CD4-positive, CD25-positive, alpha-beta regulatory T cell (primary cell): Measurements from ENCODE around the gene LRRC51. TPM values are rescaled to one million over a fixed set of nuclear protein-coding genes. Genes with fewer than 3 reads are reported as not detected.

Experiments used
- ATAC-seq, 2 donors: fragments of 150-1000 bp; cut with Tn5 transposase; one replicate each; pipeline ENCODE4 v1.10.0; 2021; ENCODE audit warnings: low read depth in 2 of 2, moderate number of reproducible peaks in 2 of 2, moderate library complexity in 1 of 2
- DNase-seq, 3 donors: peaks; one replicate each; pipeline versions ENCODE4 v3.0.0 to v3.0.0-alpha.2; 2012 to 2022; ENCODE audit warnings: mixed read lengths in 1 of 3
- H3K27ac ChIP-seq: one replicate; pipeline ENCODE4 v1.7.0; 2013; ENCODE audit warnings: mild to moderate bottlenecking, low read length; ENCODE audit not compliant: insufficient read depth, poor library complexity, severe bottlenecking
- H3K27me3 ChIP-seq: one replicate; pipeline ENCODE4 v1.7.0; 2013; ENCODE audit warnings: low read length; ENCODE audit not compliant: control insufficient read depth, insufficient read depth
- H3K36me3 ChIP-seq: one replicate; pipeline ENCODE4 v1.7.0; 2013; ENCODE audit warnings: mild to moderate bottlenecking, low read length, moderate library complexity; ENCODE audit not compliant: control insufficient read depth, insufficient read depth
- H3K4me1 ChIP-seq: 2 replicates; pipeline ENCODE4 v1.7.0; 2013; ENCODE audit warnings: mild to moderate bottlenecking, low read length; ENCODE audit not compliant: insufficient read depth, control insufficient read depth, poor library complexity, severe bottlenecking
- H3K4me3 ChIP-seq: one replicate; pipeline ENCODE4 v1.7.0; 2013; ENCODE audit warnings: low read depth, mild to moderate bottlenecking, low read length, moderate library complexity
- H3K9me3 ChIP-seq, 2 experiments: 1 replicate in 1 of 2; 2 replicates in 1 of 2; pipeline ENCODE4 v1.7.0; 2013; ENCODE audit warnings: low read length in 2 of 2, mild to moderate bottlenecking in 1 of 2, moderate library complexity in 1 of 2; ENCODE audit not compliant: control insufficient read depth in 2 of 2
- H3K27ac Mint-ChIP-seq, 3 donors: one replicate each; pipeline ENCODE4 v1.8.0; 2020 to 2022; ENCODE audit warnings: mild to moderate bottlenecking in 3 of 3, mixed read lengths in 3 of 3, moderate library complexity in 2 of 3
- H3K27me3 Mint-ChIP-seq: one replicate; pipeline ENCODE4 v1.8.0; 2022; ENCODE audit warnings: mild to moderate bottlenecking, mixed read lengths
- H3K36me3 Mint-ChIP-seq: one replicate; pipeline ENCODE4 v1.8.0; 2020; ENCODE audit warnings: mixed read lengths
- H3K4me1 Mint-ChIP-seq, 4 donors: one replicate each; pipeline ENCODE4 v1.8.0; 2020 to 2022; ENCODE audit warnings: mixed read lengths in 4 of 4, mild to moderate bottlenecking in 1 of 4
- H3K4me3 Mint-ChIP-seq, 4 donors: one replicate each; pipeline ENCODE4 v1.8.0; 2020 to 2022; ENCODE audit warnings: mild to moderate bottlenecking in 4 of 4, mixed read lengths in 4 of 4, moderate library complexity in 3 of 4
- H3K9me3 Mint-ChIP-seq, 7 donors: one replicate each; pipeline ENCODE4 v1.8.0; 2020 to 2022; ENCODE audit warnings: mixed read lengths in 7 of 7, mild to moderate bottlenecking in 3 of 7, moderate library complexity in 2 of 7
- polyA plus RNA-seq, 4 donors: library from polyadenylated mRNA; unstranded; fragments of 300-500 nt; fragmentation: Illumina TruSeq; gene quantifications; one replicate each; pipeline ENCODE4 v1.2.3, GENCODE V29; 2021
- total RNA-seq: library from RNA; stranded (reverse); gene quantifications from one replicate; pipeline ENCODE4 v1.2.3, GENCODE V29; 2022

The LRRC51 gene
- total and polyA plus RNA-seq, 5 donors from 2014 or later, result 1.5 to 9.4 (median 4.0) TPM

- Mint-ChIP-seq H3K27me3 (no peaks in the 10 kb centered on the region), H3K4me3 (no peak overlapping the region), H3K9me3 (no peaks in the 10 kb centered on the region), H3K4me1 (peaks cover 0 to 9% (median 3%) of the 10 kb centered on the region in 4 donors), H3K36me3 (peaks cover 14% of the 10 kb centered on the region), H3K27ac (no peak overlapping the region)
- Histone ChIP-seq H3K4me3 (no peak overlapping the region), H3K4me1 (no peaks in the 10 kb centered on the region), H3K9me3 (no peaks in the 10 kb centered on the region), H3K27ac (no peak overlapping the region), H3K36me3 (no peaks in the 10 kb centered on the region), H3K27me3 (no peaks in the 10 kb centered on the region)
- ATAC-seq, result no peak
- DNase-seq, result no peak
Measured at GRCh38 chr11:72061739-72062396, 18.8 kb upstream of the LRRC51 start.

- no peaks in the 10 kb centered on the region for H3K9me3 Mint-ChIP-seq
- no peaks in the 10 kb centered on the region for H3K27me3 Mint-ChIP-seq
- DNase-seq (no peak), ATAC-seq (no peak)
- no peaks in the 10 kb centered on the region for H3K9me3 ChIP-seq
- peaks cover 18 to 31% (median 29%) of the 10 kb centered on the region in 4 donors for H3K4me1 Mint-ChIP-seq
- H3K27ac Mint-ChIP-seq, result peak overlapping the region in 1 of 3 donors; percentile 59
- H3K4me3 ChIP-seq, result no peak overlapping the region
- H3K4me1 ChIP-seq, result peaks cover 3% of the 10 kb centered on the region
- H3K4me3 Mint-ChIP-seq, result no peak overlapping the region
- H3K27ac ChIP-seq, result no peak overlapping the region
- H3K36me3 ChIP-seq, result peaks cover 2% of the 10 kb centered on the region
- no peaks in the 10 kb centered on the region for H3K27me3 ChIP-seq
- peaks cover 30% of the 10 kb centered on the region for H3K36me3 Mint-ChIP-seq
Measured at GRCh38 chr11:72066855-72067254, 13.8 kb upstream of the LRRC51 start.

GRCh38 chr11:72067266-72067665, 13.4 kb upstream of the LRRC51 start:
- Mint-ChIP-seq H3K27me3 (no peaks in the 10 kb centered on the region), H3K4me1 (peaks cover 18 to 35% (median 32%) of the 10 kb centered on the region in 4 donors), H3K27ac (peak overlapping the region in 1 of 3 donors; percentile 59), H3K36me3 (peaks cover 27% of the 10 kb centered on the region), H3K4me3 (no peak overlapping the region), H3K9me3 (no peaks in the 10 kb centered on the region)
- H3K27me3 ChIP-seq, result no peaks in the 10 kb centered on the region
- ATAC-seq, result no peak
- peaks cover 7% of the 10 kb centered on the region for H3K4me1 ChIP-seq
- no peaks in the 10 kb centered on the region for H3K9me3 ChIP-seq
- peaks cover 2% of the 10 kb centered on the region for H3K36me3 ChIP-seq
- no peak for DNase-seq
- no peak overlapping the region for H3K4me3 ChIP-seq
- no peak overlapping the region for H3K27ac ChIP-seq

- DNase-seq (no peak), ATAC-seq (no peak)
- Histone ChIP-seq H3K9me3 (no peaks in the 10 kb centered on the region), H3K27ac (no peak overlapping the region), H3K27me3 (no peaks in the 10 kb centered on the region), H3K4me1 (peaks cover 9% of the 10 kb centered on the region), H3K4me3 (no peak overlapping the region), H3K36me3 (peaks cover 2% of the 10 kb centered on the region)
- H3K4me3 Mint-ChIP-seq, result no peak overlapping the region
- peak overlapping the region in 1 of 3 donors; percentile 59 for H3K27ac Mint-ChIP-seq
- no peaks in the 10 kb centered on the region for H3K9me3 Mint-ChIP-seq
- peaks cover 18 to 39% (median 35%) of the 10 kb centered on the region in 4 donors for H3K4me1 Mint-ChIP-seq
- H3K36me3 Mint-ChIP-seq, result peaks cover 27% of the 10 kb centered on the region
- H3K27me3 Mint-ChIP-seq, result no peaks in the 10 kb centered on the region
Measured at GRCh38 chr11:72067676-72068075, 13.0 kb upstream of the LRRC51 start.

GRCh38 chr11:72069200-72069599, 11.4 kb upstream of the LRRC51 start:
- ATAC-seq, result no peak
- Histone ChIP-seq H3K27me3 (no peaks in the 10 kb centered on the region), H3K36me3 (peaks cover 2% of the 10 kb centered on the region), H3K4me1 (peaks cover 9% of the 10 kb centered on the region), H3K9me3 (no peaks in the 10 kb centered on the region), H3K4me3 (no peak overlapping the region), H3K27ac (no peak overlapping the region)
- Mint-ChIP-seq H3K27me3 (no peaks in the 10 kb centered on the region), H3K36me3 (peaks cover 32% of the 10 kb centered on the region), H3K27ac (peak overlapping the region in 2 of 3 donors; percentile 8 to 47), H3K9me3 (no peaks in the 10 kb centered on the region), H3K4me3 (peak overlapping the region in 1 of 4 donors; percentile 10), H3K4me1 (peaks cover 18 to 50% (median 40%) of the 10 kb centered on the region in 4 donors)
- DNase-seq, result no peak

GRCh38 chr11:72069787-72070251, 10.8 kb upstream of the LRRC51 start:
- peaks cover 2% of the 10 kb centered on the region for H3K36me3 ChIP-seq
- peak; percentile 41 to 42 for ATAC-seq
- Mint-ChIP-seq H3K27ac (peak overlapping the region; percentile 8 to 83 (median 61)), H3K4me3 (peak overlapping the region in 1 of 4 donors; percentile 10), H3K4me1 (peaks cover 18 to 51% (median 40%) of the 10 kb centered on the region in 4 donors), H3K36me3 (peaks cover 32% of the 10 kb centered on the region), H3K9me3 (no peaks in the 10 kb centered on the region), H3K27me3 (peaks cover 4% of the 10 kb centered on the region)
- peaks cover 9% of the 10 kb centered on the region for H3K4me1 ChIP-seq
- H3K9me3 ChIP-seq, result no peaks in the 10 kb centered on the region
- no peak overlapping the region for H3K27ac ChIP-seq
- no peak overlapping the region for H3K4me3 ChIP-seq
- no peak for DNase-seq
- H3K27me3 ChIP-seq, result no peaks in the 10 kb centered on the region

- H3K4me1 ChIP-seq, result peaks cover 9% of the 10 kb centered on the region
- Mint-ChIP-seq H3K27ac (peak overlapping the region in 2 of 3 donors; percentile 35 to 83), H3K36me3 (peaks cover 32% of the 10 kb centered on the region), H3K9me3 (no peaks in the 10 kb centered on the region), H3K27me3 (peaks cover 4% of the 10 kb centered on the region), H3K4me1 (peaks cover 23 to 57% (median 44%) of the 10 kb centered on the region in 4 donors), H3K4me3 (no peak overlapping the region)
- H3K27me3 ChIP-seq, result no peaks in the 10 kb centered on the region
- no peak overlapping the region for H3K4me3 ChIP-seq
- no peak for DNase-seq
- no peaks in the 10 kb centered on the region for H3K9me3 ChIP-seq
- H3K36me3 ChIP-seq, result peaks cover 2% of the 10 kb centered on the region
- no peak for ATAC-seq
- H3K27ac ChIP-seq, result no peak overlapping the region
Measured at GRCh38 chr11:72070491-72070890, 10.2 kb upstream of the LRRC51 start.

- H3K36me3 Mint-ChIP-seq, result peaks cover 31% of the 10 kb centered on the region
- no peaks in the 10 kb centered on the region for H3K9me3 Mint-ChIP-seq
- peaks cover 31 to 69% (median 53%) of the 10 kb centered on the region in 4 donors for H3K4me1 Mint-ChIP-seq
- Histone ChIP-seq H3K9me3 (no peaks in the 10 kb centered on the region), H3K4me1 (peaks cover 9% of the 10 kb centered on the region), H3K27me3 (no peaks in the 10 kb centered on the region), H3K27ac (no peak overlapping the region), H3K36me3 (no peaks in the 10 kb centered on the region), H3K4me3 (peak overlapping the region; percentile 29)
- DNase-seq (peak in 1 of 3 donors; percentile 55), ATAC-seq (peak; percentile 63 to 66)
- H3K27me3 Mint-ChIP-seq, result peaks cover 4% of the 10 kb centered on the region
- peak overlapping the region in 1 of 4 donors; percentile 40 for H3K4me3 Mint-ChIP-seq
- H3K27ac Mint-ChIP-seq, result peak overlapping the region; percentile 27 to 82 (median 41)
Measured at GRCh38 chr11:72072348-72072747, 8.3 kb upstream of the LRRC51 start.
